Putamen (tissue), 1 donor: ENCODE data around the gene PNPLA1.

ENCODE experiments used
- DNase-seq: peaks from one replicate; pipeline ENCODE4 v3.0.0-alpha.2; 2016; ENCODE audit warnings: low spot score

Gene PNPLA1

DNA sequence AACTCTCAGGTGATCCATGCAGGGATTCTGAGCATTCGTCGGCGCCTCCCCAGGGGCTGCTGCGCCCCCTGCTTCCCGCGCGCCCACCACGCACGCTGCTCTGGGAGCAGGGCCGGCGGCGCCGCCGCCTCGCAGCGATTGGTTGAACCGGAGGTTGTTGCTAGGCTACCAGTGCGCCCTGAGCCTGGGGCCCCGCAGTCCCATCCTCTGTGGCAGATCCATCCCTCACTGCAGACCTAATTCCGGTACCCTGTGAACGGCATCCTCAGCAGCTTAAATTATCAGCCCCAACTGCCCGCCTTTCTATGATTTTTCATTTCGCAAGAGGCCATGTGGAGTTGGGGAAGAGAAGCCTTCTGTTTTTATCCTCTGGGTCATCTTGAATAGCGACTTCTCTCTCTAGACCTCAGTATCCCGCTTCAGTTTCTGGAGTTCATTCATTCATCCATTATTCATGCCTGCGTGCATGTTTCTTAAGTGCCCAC is 15.4 kb downstream of the PNPLA1 start:
- peak; percentile 61 for DNase-seq

DNA sequence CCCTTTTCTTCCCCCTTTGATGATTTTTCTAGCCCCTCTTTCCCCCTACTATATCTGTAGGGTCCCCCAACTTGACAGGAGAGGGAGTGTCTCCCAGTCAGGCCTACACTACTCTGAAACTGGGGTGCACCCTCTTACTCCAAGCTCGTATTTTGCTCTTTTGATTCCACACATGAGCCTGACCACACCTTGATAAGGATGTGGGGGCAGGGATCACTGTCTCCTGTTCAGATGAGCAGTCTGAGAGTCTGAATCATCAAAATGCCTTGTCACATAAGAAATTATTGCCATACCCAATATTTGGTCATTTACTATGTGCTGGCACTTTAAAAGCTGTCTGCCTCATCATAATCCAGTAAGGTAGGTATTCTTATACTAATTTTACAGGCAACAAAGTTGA is 15.9 kb downstream of the PNPLA1 start:
- no peak for DNase-seq

DNA sequence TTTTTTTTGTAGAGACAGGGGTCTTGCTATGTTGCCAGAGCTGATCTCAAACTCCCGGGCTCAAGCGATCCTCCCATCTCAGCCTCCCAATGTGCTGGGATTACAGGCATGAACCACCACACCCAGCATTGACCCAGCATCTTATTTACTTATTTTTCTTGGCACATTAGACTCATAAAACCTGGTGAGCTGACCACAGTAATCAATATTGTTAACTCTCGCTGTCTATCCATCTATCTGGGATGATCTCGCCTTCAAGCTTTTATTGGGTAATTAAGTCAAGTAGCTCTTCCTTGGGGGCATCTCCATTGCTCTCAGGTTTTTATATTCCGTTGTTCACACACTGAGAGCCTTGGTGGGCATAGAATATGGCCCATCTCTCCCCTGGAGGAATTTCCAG is 17.0 kb downstream of the PNPLA1 start:
- DNase-seq: no peak

DNA sequence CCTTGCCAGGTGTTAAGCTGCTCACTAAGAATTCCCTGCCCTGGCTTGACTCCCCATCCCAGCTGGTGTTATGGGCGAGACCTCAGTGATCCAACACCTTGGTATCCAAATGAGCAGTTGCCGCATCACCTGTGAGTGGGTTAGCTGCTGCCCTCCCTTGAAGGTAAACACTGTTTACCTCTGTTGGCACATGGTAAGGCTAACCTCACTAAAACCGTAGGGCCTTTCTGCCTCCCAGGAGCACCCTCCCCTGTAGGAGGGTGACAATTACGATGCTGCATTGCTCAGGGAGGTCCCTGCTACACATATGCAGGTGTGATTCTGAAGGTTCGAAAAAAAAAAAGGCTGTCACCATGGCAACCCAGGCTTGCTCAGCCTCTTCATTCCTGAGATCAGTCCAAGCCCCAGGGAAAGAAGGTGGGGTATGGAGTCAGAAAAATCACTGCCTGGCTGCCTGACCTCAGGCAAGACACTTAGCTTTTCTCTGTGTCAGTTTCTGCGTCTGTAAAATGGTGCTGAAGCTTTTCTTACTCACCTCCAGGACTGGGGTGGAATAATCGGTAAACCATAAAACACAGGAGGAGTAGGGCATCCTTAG is 19.5 kb downstream of the PNPLA1 start:
- DNase-seq: peak; percentile 49

DNA sequence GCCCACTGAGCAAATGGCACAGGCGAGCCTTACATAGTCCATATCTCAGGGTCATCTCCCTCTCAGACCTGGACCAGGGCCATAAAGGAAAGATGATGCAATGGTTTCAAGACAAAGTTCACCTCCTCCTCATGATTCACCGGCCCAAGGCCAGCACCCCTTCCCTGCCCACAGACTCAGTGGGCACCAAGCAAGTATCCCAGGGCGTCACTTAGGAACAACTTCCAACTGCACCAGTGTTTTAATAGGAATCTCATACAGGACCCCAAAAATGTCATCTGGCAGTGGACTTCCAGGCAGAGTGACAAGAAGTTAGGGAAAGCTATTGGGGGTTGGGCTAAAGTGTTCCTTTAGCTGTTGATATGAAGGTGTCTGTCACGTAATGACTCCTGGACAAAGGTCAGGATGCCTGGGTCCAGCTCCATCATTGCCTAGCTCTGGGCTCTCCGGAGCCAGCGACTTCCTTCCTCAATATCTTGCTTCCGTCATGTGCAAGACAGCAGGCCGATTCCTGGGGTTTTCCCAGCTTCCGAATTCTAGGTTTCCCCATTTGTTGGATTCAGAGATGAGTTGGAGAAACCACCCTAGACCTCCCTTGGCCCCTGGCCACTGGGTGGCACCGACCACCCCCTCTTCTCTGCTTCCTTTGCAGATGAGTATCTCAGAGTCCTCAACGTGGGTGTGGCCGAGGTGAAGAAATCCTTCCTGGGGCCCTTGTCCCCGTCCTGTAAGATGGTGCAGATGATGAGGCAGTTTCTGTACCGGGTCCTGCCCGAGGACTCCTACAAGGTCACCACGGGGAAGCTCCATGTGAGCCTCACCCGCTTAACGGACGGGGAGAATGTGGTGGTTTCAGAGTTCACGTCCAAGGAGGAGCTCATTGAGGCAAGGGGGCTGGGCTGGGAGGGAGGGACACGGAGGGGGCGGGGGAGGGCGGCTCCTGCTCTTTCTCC is 21.1 kb downstream of the PNPLA1 start:
- no peak for DNase-seq

DNA sequence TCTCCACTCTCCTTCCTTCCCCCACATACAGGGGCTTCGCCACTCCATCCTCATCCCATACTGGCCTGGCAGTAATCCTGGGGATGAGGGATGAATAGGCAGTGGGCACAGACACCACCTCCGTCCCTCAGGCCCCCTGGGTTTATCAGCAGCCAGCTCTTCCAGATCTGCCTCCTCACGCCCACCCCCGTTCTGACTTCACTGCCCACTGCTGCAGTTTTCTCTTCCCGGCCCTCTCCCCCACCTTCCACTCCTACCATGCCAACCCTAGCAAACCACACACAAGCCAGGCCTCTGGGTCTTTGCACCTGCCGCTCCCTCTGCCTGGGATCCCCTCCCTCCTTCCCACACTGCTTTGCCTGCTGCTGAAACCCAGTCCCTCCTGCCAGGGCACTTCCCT is 22.3 kb downstream of the PNPLA1 start:
- DNase-seq: no peak

DNA sequence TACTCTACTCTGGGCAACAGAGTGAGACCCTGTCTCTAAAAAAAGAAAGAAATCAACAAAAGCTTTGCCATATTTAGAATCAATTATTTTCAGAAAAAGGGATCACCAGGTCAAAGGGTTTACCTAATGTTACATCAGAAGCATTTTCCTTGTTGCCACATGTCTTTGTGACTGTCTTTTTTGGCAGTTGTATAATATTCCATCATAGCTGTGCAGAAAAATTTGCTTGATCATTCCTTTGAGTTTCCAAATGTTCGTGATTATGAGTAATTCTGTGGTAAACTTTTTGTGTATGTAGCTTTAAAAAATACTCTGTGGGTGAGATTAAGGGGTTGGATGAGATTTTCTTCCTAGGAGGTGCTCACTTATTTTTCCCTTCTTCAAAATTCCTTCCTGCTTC is 26.4 kb downstream of the PNPLA1 start:
- DNase-seq: no peak

DNA sequence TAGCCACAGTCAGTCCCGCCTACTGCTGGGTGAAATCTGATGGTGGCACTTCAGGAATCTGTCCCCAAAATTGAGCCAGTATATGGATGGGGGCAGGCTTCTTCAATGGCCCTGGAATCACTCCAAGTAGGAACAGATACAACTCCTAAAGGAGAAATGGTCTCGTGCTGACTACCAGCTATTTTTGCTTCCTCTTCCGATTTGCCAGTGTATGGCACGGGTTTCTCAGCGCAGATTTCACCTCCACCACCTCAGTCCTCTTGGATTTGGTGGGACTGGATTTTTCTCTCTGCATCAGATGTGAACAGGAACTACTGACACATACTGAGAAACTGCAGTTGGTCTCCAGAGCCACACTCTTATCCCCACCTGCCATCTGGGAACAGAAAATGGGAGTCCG is 27.2 kb downstream of the PNPLA1 start:
- DNase-seq: no peak

DNA sequence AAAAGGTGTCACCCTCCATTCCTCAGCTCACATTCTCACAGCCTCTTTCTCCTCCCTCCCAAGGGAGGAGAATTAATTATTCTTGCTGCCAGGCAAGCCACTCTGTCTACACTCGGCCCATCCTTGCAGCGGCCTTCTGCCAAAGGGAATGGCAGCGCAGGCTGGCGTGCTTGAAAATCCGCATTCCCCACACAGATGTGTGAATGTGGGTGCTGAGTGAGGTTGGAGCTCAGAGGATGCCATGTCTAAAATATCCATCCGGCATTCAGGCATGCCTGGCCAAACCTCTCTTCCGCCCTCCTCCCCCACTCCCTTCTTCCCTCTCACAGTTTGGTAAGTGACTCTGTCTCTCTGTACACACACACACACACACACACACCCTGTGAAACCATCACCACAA is 27.7 kb downstream of the PNPLA1 start:
- no peak for DNase-seq

DNA sequence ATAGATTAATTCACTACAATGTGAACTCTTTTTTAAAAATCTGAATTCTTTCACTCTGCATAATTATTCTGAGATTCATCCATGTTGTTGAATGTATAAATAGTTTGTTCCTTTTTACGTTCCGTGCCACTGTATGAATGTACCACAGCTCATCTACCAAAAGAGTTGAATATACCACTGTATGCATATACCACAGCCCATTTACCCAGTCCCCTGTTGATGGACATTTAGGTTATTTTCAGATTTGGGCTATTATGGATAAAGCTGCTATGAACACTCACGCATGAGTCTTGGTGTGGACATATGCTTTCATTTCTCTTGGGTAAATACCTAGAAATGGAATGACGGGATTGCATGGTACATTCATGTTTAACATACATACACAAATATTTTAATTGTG is 28.2 kb downstream of the PNPLA1 start:
- no peak for DNase-seq

DNA sequence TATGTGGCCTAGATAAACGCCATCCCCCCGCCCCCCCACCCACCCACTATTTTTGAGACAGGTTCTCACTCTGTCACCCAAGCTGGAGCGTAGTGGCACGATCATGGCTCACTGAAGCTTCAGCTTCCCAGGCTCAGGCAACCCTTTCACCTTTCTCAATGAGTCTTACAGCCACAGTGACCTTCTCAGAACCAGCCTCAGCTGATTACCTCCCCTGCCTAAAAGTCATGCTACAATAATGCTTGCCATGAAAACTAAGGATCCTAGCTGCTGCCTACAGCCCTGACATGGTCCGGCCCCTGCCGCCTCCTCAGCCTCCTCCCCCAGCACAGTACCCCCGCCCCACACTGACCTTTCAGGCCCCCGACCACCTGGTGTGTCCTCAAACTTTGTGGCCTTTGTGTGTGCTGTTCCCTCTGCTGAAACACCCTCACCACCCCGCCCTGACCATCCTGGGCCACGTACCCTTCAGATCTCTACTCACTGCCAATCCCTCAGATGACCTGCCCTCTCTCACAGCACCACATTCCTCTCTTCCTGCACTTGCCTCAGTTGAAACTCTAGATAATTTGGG is 31.3 kb downstream of the PNPLA1 start:
- DNase-seq: no peak

DNA sequence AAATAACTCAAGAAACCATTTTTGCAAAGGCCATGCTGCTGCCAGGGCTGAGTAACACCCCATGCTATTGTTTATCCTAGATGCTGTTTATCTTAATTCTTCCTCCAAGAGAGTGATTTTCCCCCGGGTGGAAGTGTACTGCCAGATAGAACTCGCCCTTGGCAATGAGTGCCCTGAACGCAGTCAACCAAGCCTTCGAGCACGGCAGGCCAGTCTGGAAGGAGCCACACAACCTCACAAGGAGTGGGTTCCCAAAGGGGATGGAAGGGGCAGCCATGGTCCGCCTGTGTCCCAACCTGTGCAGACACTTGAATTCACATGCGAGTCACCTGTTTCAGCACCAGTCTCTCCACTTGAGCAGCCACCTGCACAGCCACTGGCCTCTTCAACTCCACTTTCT is 31.9 kb downstream of the PNPLA1 start:
- no peak for DNase-seq

DNA sequence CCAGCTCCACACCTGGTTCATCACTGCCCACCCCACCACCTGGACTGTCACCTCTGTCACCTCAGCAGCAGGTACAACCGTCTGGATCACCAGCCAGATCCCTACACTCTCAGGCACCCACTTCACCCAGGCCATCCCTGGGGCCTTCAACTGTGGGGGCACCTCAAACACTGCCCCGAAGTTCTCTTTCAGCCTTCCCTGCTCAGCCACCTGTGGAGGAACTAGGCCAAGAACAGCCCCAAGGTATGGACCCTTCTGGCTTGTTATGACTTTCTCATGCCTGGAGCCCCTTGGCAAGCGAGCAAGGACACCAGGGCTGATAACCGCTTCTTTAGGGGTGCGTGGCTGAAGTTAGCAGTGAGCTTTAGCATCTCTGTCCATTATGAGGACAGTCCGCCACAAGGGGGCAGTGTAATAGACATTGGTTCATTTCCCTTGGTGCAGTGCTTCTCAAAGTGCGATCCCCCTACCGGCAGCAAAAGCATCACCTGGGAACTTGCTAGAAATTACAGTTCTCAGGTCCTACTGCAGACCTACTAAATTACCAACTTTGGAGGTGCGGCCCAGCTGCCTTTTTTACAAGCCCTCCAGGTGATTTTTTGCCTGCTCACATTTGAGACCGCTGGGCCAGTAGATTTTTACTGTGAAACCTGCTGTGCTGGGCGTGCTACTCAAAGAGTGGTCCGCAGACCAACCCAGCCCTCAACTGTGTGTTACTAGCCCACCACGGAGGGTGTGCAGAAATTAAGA is 32.5 kb downstream of the PNPLA1 start:
- peak; percentile 72 for DNase-seq

DNA sequence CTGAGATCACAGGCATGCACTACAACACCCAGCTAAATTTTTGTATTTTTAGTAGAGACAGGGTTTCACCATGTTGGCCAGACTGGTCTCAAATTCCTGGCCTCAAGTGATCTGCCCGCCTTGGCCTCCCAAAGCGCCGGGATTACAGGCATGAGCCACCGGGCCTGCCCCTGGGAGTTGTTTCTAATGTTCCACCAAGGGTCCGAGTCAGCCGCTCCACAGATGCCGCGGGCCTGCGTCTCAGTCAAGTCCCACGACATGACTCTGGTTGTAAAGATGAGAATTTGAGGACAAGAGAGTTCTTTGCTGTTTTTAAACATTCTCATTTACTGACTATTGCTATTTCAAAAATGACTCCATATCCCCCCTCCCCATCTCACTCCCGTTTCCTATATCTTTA is 36.0 kb downstream of the PNPLA1 start:
- DNase-seq: no peak

DNA sequence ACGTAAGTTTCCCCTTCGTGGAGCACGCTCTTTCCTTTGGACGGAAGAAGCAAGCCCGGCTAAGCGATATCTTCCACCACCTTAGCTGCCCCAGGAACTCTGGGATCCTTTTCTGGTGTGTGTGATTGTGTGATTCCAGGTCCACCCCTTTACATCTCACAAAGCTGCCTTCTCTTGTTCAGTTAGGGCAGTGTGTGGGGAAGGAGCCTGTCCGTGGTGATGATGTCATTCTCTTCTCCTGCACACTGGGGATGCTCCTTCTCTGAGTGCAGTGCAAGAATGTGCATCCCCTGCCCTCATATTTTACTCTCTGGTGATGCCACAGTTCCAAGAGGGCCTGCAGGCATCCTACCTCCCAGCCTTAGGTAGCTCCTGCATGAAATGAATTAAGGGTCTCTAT is 36.5 kb downstream of the PNPLA1 start:
- no peak for DNase-seq

DNA sequence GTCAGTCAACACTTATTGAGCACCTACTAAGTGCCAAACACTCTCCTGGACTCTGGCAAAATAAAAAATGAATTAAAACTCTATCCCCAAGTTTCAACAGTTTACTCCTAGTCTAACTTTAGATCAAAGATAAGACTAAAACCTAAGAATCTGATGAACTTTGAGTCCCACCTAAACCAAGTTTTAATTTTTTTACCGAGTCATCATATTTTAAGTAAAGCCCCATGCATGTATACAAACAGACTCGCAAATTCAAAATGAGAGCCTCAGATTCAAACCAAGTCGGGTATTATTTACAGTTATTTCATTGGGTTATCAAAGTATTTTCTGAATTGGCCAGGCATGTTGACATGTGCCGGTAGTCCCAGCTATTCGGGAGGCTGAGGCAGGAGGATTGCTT is 38.7 kb downstream of the PNPLA1 start:
- no peak for DNase-seq

DNA sequence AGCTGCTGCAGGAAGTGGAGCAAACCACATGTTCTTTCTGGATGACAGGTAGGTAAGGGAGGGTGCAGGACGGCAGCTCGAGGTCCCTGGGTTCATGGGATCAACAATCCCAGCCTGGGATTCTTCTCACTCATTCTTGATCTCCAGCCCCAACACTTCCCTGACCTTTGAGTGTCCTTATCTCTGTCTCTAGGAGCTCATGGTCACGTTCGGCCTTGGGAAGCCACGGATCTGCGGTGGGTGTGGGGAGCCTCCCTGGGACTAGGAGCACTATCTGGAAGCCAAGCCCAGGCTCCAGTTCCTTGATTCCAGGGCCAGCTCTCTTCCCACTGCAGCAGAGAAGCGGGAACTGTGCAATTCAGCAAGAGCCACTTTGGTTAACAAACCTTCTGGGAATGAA is 39.3 kb downstream of the PNPLA1 start:
- no peak for DNase-seq

DNA sequence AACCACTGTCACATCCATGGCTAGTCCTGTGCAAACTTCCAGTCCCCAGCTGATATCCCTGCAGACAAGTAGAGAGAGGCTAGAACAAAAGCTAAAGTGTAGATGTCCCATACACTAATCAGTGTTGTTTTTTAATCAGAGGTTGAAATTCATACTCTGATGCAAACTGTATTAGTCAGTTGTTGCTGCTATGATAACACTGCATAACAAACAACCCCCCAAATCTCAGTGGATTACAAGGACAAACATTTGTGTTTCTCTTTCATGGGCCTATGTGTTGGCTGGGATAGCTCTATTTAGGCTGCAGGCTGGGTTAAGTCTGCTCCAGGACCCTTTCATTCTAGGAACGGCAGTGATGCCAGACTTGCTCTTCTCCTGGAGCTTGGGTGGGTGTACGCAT is 40.0 kb downstream of the PNPLA1 start:
- DNase-seq: no peak

DNA sequence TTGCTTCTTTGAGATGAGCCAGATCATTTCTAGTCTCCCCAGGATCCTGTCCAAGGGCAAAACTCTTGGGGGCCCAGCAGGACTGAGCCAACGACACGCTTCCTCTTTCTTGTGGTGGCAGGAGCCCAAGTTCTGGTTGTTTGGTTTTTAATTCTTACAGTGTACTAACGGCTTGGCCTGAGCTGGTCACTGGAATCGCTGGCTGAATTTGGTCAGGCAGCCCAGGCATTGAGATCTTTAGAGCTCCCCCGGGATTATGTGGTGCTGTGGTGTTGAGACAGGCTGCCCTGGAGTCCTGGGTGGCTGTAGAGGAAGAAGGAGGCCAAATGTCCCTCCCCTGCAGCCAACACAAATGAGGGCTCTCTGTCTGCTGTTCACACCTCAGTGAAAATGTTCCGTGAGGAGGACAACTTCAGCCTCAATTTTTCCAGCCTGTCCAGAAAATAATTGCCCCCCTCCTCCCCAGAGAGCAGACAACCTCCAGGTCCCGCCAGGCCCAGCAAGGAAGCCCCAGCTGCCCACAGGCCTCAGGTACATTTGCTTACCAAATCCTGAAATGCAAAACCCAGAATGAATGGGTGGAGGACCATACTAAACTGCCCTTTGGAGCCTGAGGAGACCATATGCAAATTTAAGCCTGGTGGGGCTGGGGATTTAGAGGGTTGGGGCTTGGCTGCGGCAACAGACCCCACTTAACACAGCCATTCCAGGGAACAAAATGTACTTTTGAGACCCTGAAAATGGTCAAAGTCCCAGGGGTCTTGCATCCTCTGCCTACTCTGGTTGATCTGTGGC is 43.2 kb downstream of the PNPLA1 start:
- DNase-seq: no peak

DNA sequence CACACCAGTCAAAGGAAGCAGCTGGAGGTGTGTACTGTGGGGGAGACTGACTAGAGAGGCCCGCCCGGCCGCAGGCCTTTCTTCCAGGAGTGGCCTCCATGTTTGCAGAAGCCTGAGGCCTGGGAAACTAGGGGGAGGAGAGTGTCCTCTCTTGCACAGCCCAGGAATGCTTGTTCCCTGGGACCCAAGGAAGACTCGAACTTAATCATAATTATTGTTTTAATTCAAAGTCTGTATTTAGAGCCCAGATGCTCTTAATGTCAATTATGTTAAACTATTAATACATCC is 43.7 kb downstream of the PNPLA1 start:
- DNase-seq: no peak

DNA sequence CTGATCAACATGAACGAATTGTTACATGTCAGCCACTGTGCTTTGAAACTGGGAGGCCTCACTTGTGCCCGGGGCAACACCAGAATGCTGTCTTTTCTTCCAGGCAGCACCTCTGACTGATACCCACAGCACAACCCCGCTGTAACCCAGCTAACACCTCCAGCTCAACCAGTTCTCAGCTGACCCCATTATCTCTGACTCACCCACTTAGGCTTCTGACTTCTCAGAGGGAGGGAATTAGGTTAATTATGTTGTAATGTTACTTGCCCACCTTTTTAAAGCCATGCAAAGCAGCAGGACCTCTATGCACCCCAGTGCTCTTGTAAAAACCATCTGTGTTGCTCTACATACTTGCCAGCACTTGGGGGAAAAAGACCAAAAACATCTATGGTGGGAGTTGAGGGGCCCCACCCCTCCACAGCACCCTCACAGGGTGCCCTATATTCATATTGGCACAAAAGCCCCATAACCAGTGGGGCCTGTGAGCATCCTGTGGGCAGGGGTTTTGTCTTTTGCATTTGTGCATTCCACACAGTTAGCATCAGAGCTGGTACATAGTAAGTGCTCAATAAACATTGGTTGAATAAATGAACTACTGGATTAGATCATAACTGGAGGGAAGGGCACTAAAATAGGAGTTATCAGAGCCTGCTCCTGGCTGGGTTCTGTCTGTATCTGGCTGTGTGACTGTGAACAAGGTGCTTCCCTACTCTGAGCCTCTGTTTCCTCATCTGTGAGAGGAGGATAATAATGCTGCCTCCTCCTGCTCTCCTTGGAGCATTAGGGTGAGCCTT is 44.6 kb downstream of the PNPLA1 start:
- no peak for DNase-seq
